Thoracic aorta (tissue), 2 donors: ENCODE data around the gene PSMB2. TPM values are rescaled to one million over a fixed set of nuclear protein-coding genes. Genes with fewer than 3 reads are reported as not detected.

Source experiments
- ATAC-seq: fragments of 150-250 bp; one replicate; pipeline ENCODE4 v1.8.0; 2017; ENCODE audit warnings: low read depth; ENCODE audit not compliant: insufficient number of reproducible peaks, low FRiP score
- DNase-seq: peaks from one replicate; pipeline ENCODE4 v3.0.0-alpha.2; 2020; ENCODE audit warnings: low spot score
- H3K27ac ChIP-seq, 2 donors: fragments of 200-600 bp; sonication (generic); 1 replicate in 1 of 2; 2 replicates in 1 of 2; pipeline ENCODE4 v1.5.1; 2016; ENCODE audit warnings: mild to moderate bottlenecking in 2 of 2, moderate library complexity in 2 of 2
- H3K27me3 ChIP-seq: fragments of 200-600 bp; sonication (generic); replicated peaks from 2 replicates; pipeline ENCODE4 v1.6.0; 2016; ENCODE audit warnings: mild to moderate bottlenecking; ENCODE audit not compliant: insufficient read depth
- H3K36me3 ChIP-seq: fragments of 200-600 bp; sonication (generic); one replicate; pipeline ENCODE4 v1.5.1; 2016
- H3K4me1 ChIP-seq, 2 donors: fragments of 200-600 bp; sonication (generic); 1 replicate in 1 of 2; 2 replicates in 1 of 2; pipeline versions ENCODE4 v1.5.1 to v1.6.0; 2016; ENCODE audit warnings: low read depth in 2 of 2, mild to moderate bottlenecking in 1 of 2; ENCODE audit not compliant: control insufficient read depth in 1 of 2
- H3K4me3 ChIP-seq: fragments of 200-600 bp; sonication (generic); 2 replicates; pipeline ENCODE4 v1.5.1; 2016; ENCODE audit warnings: mild to moderate bottlenecking
- H3K9me3 ChIP-seq: fragments of 200-600 bp; sonication (generic); 2 replicates; pipeline ENCODE4 v1.5.1; 2016
- total RNA-seq, 2 donors: library from RNA; depleted of rRNA; stranded (reverse); fragments of >200 nt; gene quantifications; one replicate each; pipeline versions ENCODE4 v1.1.0 to v1.2.3, GENCODE V29; 2016
- TF ChIP-seq, protein P1 (sequence below): fragments of 200-600 bp; sonication (generic); IDR thresholded peaks from one replicate; pipeline ENCODE4 v1.5.1; 2019; ENCODE audit warnings: antibody characterized with exemption

PSMB2 gene
- total RNA-seq, 2 donors from 2014 or later: 32.4 to 39.6 TPM

DNA sequence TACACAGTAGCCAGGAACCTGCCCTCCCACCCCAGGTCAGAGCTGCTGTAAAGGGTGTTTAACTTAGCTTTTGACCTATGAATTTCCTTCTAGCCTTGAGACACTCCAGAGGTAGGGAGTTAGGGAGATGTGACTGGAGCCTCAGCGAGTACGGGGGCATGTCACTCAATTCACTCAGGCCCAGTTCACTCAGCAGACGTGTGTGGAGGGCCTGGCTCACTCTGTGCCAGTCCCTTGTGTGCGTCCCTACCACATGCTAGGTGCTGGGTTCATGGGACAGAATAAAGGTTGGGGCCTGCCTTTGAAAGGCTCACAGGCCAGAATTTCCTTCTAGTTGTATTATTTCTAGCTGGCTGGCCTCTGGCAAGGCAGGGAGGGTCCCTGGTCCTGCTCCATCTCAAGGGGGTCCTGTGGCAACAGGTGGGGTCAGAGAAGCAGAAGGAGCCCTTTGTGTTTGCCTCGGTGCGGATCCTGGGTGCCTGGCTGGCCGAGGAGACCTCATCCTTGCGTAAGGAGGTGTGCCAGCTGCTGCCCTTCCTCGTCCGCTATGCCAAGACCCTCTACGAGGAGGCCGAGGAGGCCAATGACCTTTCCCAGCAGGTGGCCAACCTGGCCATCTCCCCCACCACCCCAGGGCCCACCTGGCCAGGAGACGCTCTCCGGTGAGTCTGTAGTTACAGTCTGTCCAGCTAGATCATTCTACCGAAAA is 79.2 kb downstream of the PSMB2 start:
- ATAC-seq (no peak), DNase-seq (no peak)
- Histone ChIP-seq H3K36me3 (peaks cover 3% of the 10 kb centered on the region), H3K4me3 (no peak overlapping the region), H3K9me3 (no peaks in the 10 kb centered on the region), H3K27ac (no peak overlapping the region), H3K27me3 (no peaks in the 10 kb centered on the region), H3K4me1 (peaks cover 6 to 29% of the 10 kb centered on the region in 2 donors)
- TF ChIP-seq, protein P1, sequence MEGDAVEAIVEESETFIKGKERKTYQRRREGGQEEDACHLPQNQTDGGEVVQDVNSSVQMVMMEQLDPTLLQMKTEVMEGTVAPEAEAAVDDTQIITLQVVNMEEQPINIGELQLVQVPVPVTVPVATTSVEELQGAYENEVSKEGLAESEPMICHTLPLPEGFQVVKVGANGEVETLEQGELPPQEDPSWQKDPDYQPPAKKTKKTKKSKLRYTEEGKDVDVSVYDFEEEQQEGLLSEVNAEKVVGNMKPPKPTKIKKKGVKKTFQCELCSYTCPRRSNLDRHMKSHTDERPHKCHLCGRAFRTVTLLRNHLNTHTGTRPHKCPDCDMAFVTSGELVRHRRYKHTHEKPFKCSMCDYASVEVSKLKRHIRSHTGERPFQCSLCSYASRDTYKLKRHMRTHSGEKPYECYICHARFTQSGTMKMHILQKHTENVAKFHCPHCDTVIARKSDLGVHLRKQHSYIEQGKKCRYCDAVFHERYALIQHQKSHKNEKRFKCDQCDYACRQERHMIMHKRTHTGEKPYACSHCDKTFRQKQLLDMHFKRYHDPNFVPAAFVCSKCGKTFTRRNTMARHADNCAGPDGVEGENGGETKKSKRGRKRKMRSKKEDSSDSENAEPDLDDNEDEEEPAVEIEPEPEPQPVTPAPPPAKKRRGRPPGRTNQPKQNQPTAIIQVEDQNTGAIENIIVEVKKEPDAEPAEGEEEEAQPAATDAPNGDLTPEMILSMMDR: no peak

DNA sequence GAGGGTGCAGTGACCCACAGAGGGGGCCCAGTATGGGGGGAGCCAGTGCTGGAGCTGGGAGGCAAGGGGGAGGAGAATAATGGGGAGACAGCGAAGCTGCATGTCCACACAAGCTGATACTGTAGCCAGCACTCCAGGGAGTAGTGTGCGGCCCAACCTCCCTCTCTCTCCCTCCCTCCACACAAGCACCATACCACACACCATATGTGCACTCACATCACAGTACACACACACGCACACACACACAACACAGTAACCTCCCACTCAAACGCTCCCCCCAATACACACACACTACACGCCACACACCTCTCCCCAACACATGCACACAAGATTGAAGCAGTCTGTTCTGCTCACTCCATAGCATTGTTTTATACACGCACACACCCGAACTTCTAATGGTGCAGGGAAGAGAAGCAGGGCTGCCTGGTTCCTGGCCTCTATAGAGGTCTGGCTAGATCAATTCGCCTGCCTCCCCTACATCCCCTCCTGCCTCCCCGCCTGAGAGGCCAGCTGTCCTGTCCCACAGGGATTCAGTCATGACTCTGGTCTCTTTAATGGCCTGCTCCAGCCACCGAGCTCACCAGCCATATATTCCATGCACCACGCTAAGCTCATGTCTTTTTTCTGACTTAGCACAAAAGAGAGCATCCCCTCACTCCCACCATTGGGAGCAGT is 79.9 kb downstream of the PSMB2 start:
- no peaks in the 10 kb centered on the region for H3K9me3 ChIP-seq
- H3K4me1 ChIP-seq: peaks cover 6 to 32% of the 10 kb centered on the region in 2 donors
- peaks cover 3% of the 10 kb centered on the region for H3K36me3 ChIP-seq
- no peaks in the 10 kb centered on the region for H3K27me3 ChIP-seq
- DNase-seq (no peak), ATAC-seq (no peak)
- H3K4me3 ChIP-seq: peak overlapping the region; percentile 52
- no peak overlapping the region for H3K27ac ChIP-seq
- TF ChIP-seq, protein P1: no peak

DNA sequence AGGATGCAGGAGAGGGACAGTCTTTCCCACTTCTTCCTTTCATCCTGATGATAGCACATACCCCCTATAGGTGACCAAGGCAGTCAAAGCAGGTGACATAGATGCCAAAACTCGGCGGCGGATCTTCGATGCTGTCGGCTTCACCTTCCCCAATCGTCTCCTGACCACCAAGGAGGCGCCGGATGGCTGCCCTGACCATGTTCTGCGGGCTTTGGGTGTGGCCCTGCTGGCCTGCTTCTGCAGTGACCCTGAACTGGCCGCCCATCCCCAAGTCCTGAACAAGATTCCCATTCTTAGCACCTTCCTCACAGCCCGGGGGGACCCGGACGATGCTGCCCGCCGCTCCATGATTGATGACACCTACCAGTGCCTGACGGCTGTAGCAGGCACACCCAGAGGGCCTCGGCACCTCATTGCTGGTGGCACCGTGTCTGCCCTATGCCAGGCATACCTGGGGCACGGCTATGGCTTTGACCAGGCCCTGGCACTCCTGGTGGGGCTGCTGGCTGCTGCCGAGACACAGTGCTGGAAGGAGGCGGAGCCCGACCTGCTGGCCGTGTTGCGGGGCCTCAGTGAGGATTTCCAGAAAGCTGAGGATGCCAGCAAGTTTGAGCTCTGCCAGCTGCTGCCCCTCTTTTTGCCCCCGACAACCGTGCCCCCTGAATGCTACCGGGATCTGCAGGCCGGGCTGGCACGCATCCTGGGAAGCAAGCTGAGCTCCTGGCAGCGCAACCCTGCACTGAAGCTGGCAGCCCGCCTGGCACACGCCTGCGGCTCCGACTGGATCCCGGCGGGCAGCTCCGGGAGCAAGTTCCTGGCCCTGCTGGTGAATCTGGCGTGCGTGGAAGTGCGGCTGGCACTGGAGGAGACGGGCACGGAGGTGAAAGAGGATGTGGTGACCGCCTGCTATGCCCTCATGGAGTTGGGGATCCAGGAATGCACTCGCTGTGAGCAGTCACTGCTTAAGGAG is 80.8 kb downstream of the PSMB2 start:
- peak overlapping the region; percentile 52 for H3K4me3 ChIP-seq
- no peaks in the 10 kb centered on the region for H3K36me3 ChIP-seq
- H3K4me1 ChIP-seq: peaks cover 15 to 41% of the 10 kb centered on the region in 2 donors
- TF ChIP-seq, protein P1: no peak
- H3K27me3 ChIP-seq: no peaks in the 10 kb centered on the region
- H3K9me3 ChIP-seq: no peaks in the 10 kb centered on the region
- no peak for DNase-seq
- ATAC-seq: no peak
- no peak overlapping the region for H3K27ac ChIP-seq

DNA sequence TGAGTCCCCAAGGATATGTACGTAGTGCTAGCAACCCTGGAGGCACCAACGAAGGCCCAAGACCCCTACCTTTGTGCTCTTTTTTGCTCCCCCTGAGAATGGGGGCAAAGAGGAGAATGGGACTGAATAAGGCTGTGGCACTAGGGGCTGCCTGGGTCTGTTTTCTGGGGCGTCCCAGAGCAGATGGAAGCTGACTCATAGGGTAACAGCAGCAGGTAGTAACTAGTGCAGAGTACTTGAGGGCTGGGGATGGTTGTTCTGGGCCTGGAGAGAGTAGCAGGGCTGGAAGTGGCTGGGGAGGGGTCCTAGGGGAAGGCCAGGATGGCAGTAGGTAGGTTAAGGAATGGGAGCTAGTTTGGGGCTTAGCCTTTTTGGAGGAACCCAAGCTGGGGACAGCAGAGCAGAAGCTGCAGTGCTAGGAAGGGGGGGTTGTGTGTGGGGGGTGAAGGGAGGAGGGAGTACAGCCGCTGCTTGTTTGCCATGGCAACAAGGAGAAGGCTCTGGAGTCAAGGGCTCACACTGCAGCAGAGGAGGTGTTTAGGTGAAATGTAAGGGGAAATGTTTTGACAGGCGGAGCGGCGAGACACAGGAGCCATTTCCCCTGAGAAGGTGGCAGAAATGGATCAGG is 81.9 kb downstream of the PSMB2 start:
- TF ChIP-seq, protein P1: no peak
- peaks cover 20 to 52% of the 10 kb centered on the region in 2 donors for H3K4me1 ChIP-seq
- no peak overlapping the region for H3K4me3 ChIP-seq
- no peak for DNase-seq
- no peak overlapping the region for H3K27ac ChIP-seq
- H3K9me3 ChIP-seq: no peaks in the 10 kb centered on the region
- no peaks in the 10 kb centered on the region for H3K36me3 ChIP-seq
- ATAC-seq: no peak
- no peaks in the 10 kb centered on the region for H3K27me3 ChIP-seq
